T-cell (primary cell): ENCODE measurements around the gene TLL1. TPM values are rescaled to one million over a fixed set of nuclear protein-coding genes. Genes with fewer than 3 reads are reported as not detected.

ENCODE experiments used
- ATAC-seq, 4 experiments: fragments of 200-7000 bp in 3 of 4; fragments of 150-1000 bp in 1 of 4; cut with Tn5 transposase; replicated peaks in 1 of 4; 1 replicate in 3 of 4; 2 replicates in 1 of 4; pipeline ENCODE4 v1.10.0; 2021; ENCODE audit warnings: moderate library complexity in 3 of 4, mild to moderate bottlenecking in 2 of 4, moderate number of reproducible peaks in 1 of 4
- CTCF ChIA-PET, 2 donors: fragments of 300-600 bp; sonication (Branson Sonifier 250); formaldehyde crosslinking; loops; one replicate each; lab custom pipeline; 2022; ENCODE audit warnings: antibody characterized with exemption in 2 of 2; lab: Charles Lee
- POLR2A ChIA-PET, 2 donors: fragments of 300-600 bp; sonication (Branson Sonifier 250); formaldehyde crosslinking; loops; one replicate each; lab custom pipeline; 2022; ENCODE audit warnings: antibody characterized with exemption in 2 of 2; lab: Charles Lee
- DNase-seq, 35 experiments: peaks; one replicate each; pipeline versions ENCODE4 v3.0.0 to v3.0.0-alpha.2; 2013 to 2023
- H3K27ac ChIP-seq: one replicate; pipeline ENCODE4 v1.5.1; 2013; ENCODE audit warnings: low read length
- H3K27me3 ChIP-seq, 2 experiments: replicated peaks in 1 of 2; 1 replicate in 1 of 2; 2 replicates in 1 of 2; pipeline versions ENCODE4 v1.6.1 to v1.7.0; 2013; ENCODE audit warnings: low read length in 1 of 2, mixed read lengths in 1 of 2; ENCODE audit not compliant: control insufficient read depth in 2 of 2, insufficient read depth in 2 of 2; ENCODE audit errors: extremely low read depth in 1 of 2
- H3K36me3 ChIP-seq, 2 donors: 1 replicate in 1 of 2; 2 replicates in 1 of 2; pipeline versions ENCODE4 v1.6.1 to v1.7.0; 2013; ENCODE audit warnings: low read length in 1 of 2; ENCODE audit not compliant: control insufficient read depth in 2 of 2, insufficient read depth in 1 of 2; ENCODE audit errors: extremely low read depth in 1 of 2
- H3K4me1 ChIP-seq, 2 experiments: 1 replicate in 1 of 2; 2 replicates in 1 of 2; pipeline versions ENCODE4 v1.6.1 to v1.7.0; 2013; ENCODE audit warnings: low read length in 2 of 2, mixed read lengths in 1 of 2; ENCODE audit not compliant: insufficient read depth in 2 of 2, control insufficient read depth in 1 of 2; ENCODE audit errors: extremely low read depth in 1 of 2
- H3K4me3 ChIP-seq, 2 donors: 1 replicate in 1 of 2; 2 replicates in 1 of 2; pipeline versions ENCODE4 v1.5.1 to v1.7.0; 2013; ENCODE audit warnings: mild to moderate bottlenecking in 2 of 2, low read length in 1 of 2, moderate library complexity in 1 of 2; ENCODE audit not compliant: control insufficient read depth in 1 of 2; ENCODE audit errors: extremely low read depth in 1 of 2
- H3K9me3 ChIP-seq: 2 replicates; pipeline ENCODE4 v1.7.0; 2013
- H3K27ac Mint-ChIP-seq, 2 donors: one replicate each; pipeline ENCODE4 v1.8.0; 2020 to 2021; ENCODE audit warnings: mild to moderate bottlenecking in 2 of 2, mixed read lengths in 2 of 2
- H3K27me3 Mint-ChIP-seq, 2 donors: one replicate each; pipeline ENCODE4 v1.8.0; 2021 to 2022; ENCODE audit warnings: mixed read lengths in 2 of 2
- H3K36me3 Mint-ChIP-seq: one replicate; pipeline ENCODE4 v1.8.0; 2021; ENCODE audit warnings: mixed read lengths
- H3K4me1 Mint-ChIP-seq, 3 donors: one replicate each; pipeline ENCODE4 v1.8.0; 2020 to 2022; ENCODE audit warnings: mixed read lengths in 3 of 3, mild to moderate bottlenecking in 1 of 3
- H3K4me3 Mint-ChIP-seq, 3 donors: one replicate each; pipeline ENCODE4 v1.8.0; 2020 to 2022; ENCODE audit warnings: mild to moderate bottlenecking in 3 of 3, mixed read lengths in 3 of 3, moderate library complexity in 3 of 3
- H3K9me3 Mint-ChIP-seq, 3 donors: one replicate each; pipeline ENCODE4 v1.8.0; 2020 to 2022; ENCODE audit warnings: mixed read lengths in 3 of 3
- WGBS: methylation state at CpG from one replicate; pipeline ENCODE4 v1.1.5; 2013; ENCODE audit warnings: missing lambda C conversion rate; ENCODE audit not compliant: insufficient coverage; 5-methylcytosine and 5-hydroxymethylcytosine counted together
- total RNA-seq, 35 experiments: library from RNA in 6 of 35; stranded (reverse) in 6 of 35; fragments of 120-200 nt in 1 of 35; gene quantifications; one replicate each; pipeline versions ENCODE4 v1.2.1 to v1.2.4 and lab custom pipeline; 2013 to 2026

The TLL1 gene
- total RNA-seq, 5 donors from 2014 or later (not counting 1 experiment from before 2014, with no cell fraction given): not detected

DNA sequence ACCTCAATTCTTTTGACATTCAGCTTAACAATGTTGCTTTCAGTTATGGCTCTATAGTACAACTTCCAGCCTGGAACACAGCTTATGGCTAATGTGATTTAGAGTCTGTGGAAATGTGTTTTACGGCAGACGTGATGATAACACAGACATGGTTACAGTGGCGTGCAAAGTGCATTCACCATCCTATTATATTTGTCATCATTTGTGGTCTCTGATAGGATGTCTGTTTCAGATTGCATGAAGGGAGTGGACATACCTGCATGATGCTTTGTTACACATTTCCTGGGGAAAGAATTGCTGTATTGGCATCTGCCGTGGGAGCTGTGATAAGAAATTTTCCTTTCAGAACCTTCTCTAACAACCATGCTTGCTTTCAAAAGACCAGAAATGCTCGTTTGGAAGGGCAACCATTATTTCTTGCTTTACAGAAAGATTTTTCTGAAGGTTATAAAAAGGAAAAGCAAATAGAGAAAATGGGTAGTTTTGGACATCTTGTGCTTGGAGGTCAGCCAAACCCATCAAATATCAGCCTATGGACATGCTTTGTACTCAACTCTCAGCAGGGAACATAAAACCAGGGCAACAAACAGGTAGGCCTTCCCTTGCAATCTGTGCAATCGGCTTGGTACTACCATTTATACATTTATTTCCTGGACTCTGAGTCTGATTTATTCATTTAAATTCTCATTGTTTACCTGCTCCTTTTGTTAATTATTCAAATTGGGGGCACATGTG lies 273.9 kb downstream of the TLL1 start:
- Mint-ChIP-seq H3K4me1 (no peaks in the 10 kb centered on the region), H3K27me3 (peaks cover 0 to 4% of the 10 kb centered on the region in 2 donors), H3K4me3 (no peak overlapping the region), H3K9me3 (peaks cover 0 to 3% (median 0%) of the 10 kb centered on the region in 3 donors), H3K36me3 (no peaks in the 10 kb centered on the region), H3K27ac (no peak overlapping the region)
- ATAC-seq: no peak
- no peak overlapping the region for H3K4me3 ChIP-seq
- no peak for DNase-seq
- POLR2A ChIA-PET: no interaction called here
- H3K9me3 ChIP-seq: no peaks in the 10 kb centered on the region
- no peak overlapping the region for H3K27ac ChIP-seq
- CTCF ChIA-PET: interaction anchor here in 1 of 2 donors (1.1 kb wide), 1 partner anchor 9 kb away, joined by 3 read pairs; no protein-coding TSS in a partner anchor
- H3K27me3 ChIP-seq: no peaks in the 10 kb centered on the region
- no CpG with 5 or more reads among the region's 6 CpGs for WGBS
- H3K4me1 ChIP-seq: no peaks in the 10 kb centered on the region
- no peaks in the 10 kb centered on the region for H3K36me3 ChIP-seq
